T-helper 2 cell treated with Interferon-gamma antibody and Interleukin-4, amounts not matched to agents 100 ng/mL and 5 ng/mL, for 36 hours (primary cell): ENCODE results near the gene TACR1. TPM values are rescaled to one million over a fixed set of nuclear protein-coding genes. Genes with fewer than 3 reads are reported as not detected.
"Not testable (repeated sequence)": the region's sequence is repeated elsewhere in the genome, so short reads cannot be mapped to it uniquely, and the experiment has no call there.

ENCODE experiments used
- intact Hi-C: fragments of 100-400 bp; cut with micrococcal nuclease; formaldehyde crosslinking; loops from one replicate; pipeline ENCODE4 v1.15.1; 2023
- total RNA-seq: library from RNA; stranded (reverse); gene quantifications from 2 replicates; pipeline ENCODE4 v1.2.3, GENCODE V29; 2022

TACR1 gene
- total RNA-seq, 1 donor from 2014 or later: not detected

- intact Hi-C loops: no loop called here
Measured at GRCh38 chr2:75146606-75147332, 52.6 kb downstream of the TACR1 start.

GRCh38 chr2:75146221-75146605 lies 53.1 kb downstream of the TACR1 start:
- intact Hi-C loops: not testable (repeated sequence)

- intact Hi-C loops: no loop called here
Measured at GRCh38 chr2:75142081-75142480, 57.2 kb downstream of the TACR1 start.

- intact Hi-C loops: no loop called here
Measured at GRCh38 chr2:75140288-75140687, 59.0 kb downstream of the TACR1 start.

GRCh38 chr2:75139171-75139570 lies 60.1 kb downstream of the TACR1 start:
- intact Hi-C loops: no loop called here

GRCh38 chr2:75138528-75138927 lies 60.8 kb downstream of the TACR1 start:
- intact Hi-C loops: no loop called here

GRCh38 chr2:75135776-75136400 lies 63.4 kb downstream of the TACR1 start:
- intact Hi-C loops: no loop called here

GRCh38 chr2:75134860-75135259 lies 64.5 kb downstream of the TACR1 start:
- intact Hi-C loops: no loop called here

GRCh38 chr2:75133621-75134570 lies 65.4 kb downstream of the TACR1 start:
- intact Hi-C loops: no loop called here

GRCh38 chr2:75130171-75130570 lies 69.1 kb downstream of the TACR1 start:
- intact Hi-C loops: no loop called here

- intact Hi-C loops: no loop called here
Measured at GRCh38 chr2:75123876-75124275, 75.4 kb downstream of the TACR1 start.

- intact Hi-C loops: no loop called here
Measured at GRCh38 chr2:75113231-75113869, 86.0 kb downstream of the TACR1 start.

GRCh38 chr2:75108937-75109482 lies 90.3 kb downstream of the TACR1 start:
- intact Hi-C loops: no loop called here

- intact Hi-C loops: no loop called here
Measured at GRCh38 chr2:75102011-75102410, 97.3 kb downstream of the TACR1 start.

- intact Hi-C loops: no loop called here
Measured at GRCh38 chr2:75100801-75101151, 98.5 kb downstream of the TACR1 start.

- intact Hi-C loops: no loop called here
Measured at GRCh38 chr2:75100011-75100800, 99.1 kb downstream of the TACR1 start.

GRCh38 chr2:75099521-75099922 lies 99.8 kb downstream of the TACR1 start:
- intact Hi-C loops: no loop called here

GRCh38 chr2:75098856-75099255 lies 100.5 kb downstream of the TACR1 start:
- intact Hi-C loops: no loop called here

- intact Hi-C loops: no loop called here
Measured at GRCh38 chr2:75097831-75098230, 101.5 kb downstream of the TACR1 start.

- intact Hi-C loops: no loop called here
Measured at GRCh38 chr2:75094405-75094804, 104.9 kb downstream of the TACR1 start.
